Astrocyte of the spinal cord (primary cell): ENCODE measurements around the gene KIT.
A peak's percentile ranks its signal among the peaks of the same experiment; 100 is the strongest.

Source experiments
- DNase-seq: peaks from one replicate; pipeline ENCODE4 v3.0.0; 2011; ENCODE audit warnings: low read depth, low spot score
- H3K4me3 ChIP-seq: 2 replicates; pipeline ENCODE4 v1.5.1; 2011; ENCODE audit warnings: low read depth, mild to moderate bottlenecking, low read length, moderate library complexity
- in situ Hi-C: cut with HindIII; loops from 2 replicates; pipeline ENCODE4 v1.10.0; 2017; ENCODE audit warnings: low sequenced_read_pairs
- TF ChIP-seq, protein P1 (sequence below): IDR thresholded peaks from 2 replicates; pipeline ENCODE4 v1.5.1; 2012; ENCODE audit warnings: low read depth, mild to moderate bottlenecking, low read length, inconsistent platforms

KIT gene

GRCh38 chr4:54659749-54660535 lies 2.2 kb downstream of the KIT start:
- DNase-seq, result no peak
- in situ Hi-C loops, result no loop called here
- TF ChIP-seq, protein P1, sequence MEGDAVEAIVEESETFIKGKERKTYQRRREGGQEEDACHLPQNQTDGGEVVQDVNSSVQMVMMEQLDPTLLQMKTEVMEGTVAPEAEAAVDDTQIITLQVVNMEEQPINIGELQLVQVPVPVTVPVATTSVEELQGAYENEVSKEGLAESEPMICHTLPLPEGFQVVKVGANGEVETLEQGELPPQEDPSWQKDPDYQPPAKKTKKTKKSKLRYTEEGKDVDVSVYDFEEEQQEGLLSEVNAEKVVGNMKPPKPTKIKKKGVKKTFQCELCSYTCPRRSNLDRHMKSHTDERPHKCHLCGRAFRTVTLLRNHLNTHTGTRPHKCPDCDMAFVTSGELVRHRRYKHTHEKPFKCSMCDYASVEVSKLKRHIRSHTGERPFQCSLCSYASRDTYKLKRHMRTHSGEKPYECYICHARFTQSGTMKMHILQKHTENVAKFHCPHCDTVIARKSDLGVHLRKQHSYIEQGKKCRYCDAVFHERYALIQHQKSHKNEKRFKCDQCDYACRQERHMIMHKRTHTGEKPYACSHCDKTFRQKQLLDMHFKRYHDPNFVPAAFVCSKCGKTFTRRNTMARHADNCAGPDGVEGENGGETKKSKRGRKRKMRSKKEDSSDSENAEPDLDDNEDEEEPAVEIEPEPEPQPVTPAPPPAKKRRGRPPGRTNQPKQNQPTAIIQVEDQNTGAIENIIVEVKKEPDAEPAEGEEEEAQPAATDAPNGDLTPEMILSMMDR, result no peak
- peak overlapping the region; percentile 53 for H3K4me3 ChIP-seq

DNA sequence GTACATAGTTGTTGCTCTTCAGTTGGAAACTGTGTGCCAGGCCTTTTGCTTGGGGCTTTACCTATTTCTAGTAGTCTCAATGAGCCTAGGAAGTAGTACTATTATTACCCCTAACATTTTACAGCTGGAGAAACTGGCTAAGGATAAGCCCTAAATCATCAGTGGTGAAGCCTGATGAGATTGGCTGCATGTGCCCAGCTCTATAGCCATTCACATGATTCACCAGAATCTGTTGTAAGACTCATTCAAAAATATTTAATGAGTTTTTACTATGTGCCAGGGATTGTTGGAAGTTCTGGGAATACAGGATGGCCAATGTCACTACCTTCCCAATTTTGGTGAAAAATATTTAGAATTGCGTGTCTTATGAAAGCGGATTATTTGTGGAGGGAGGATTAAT lies 2.8 kb downstream of the KIT start:
- in situ Hi-C loops, result no loop called here
- TF ChIP-seq, protein P1, result no peak
- H3K4me3 ChIP-seq, result no peak overlapping the region
- DNase-seq, result no peak

- TF ChIP-seq, protein P1, result no peak
- DNase-seq, result peak; percentile 58
- H3K4me3 ChIP-seq, result no peak overlapping the region
- in situ Hi-C loops, result no loop called here
These were observed 3.4 kb downstream of the KIT start for GRCh38 chr4:54661169-54661568.

DNA sequence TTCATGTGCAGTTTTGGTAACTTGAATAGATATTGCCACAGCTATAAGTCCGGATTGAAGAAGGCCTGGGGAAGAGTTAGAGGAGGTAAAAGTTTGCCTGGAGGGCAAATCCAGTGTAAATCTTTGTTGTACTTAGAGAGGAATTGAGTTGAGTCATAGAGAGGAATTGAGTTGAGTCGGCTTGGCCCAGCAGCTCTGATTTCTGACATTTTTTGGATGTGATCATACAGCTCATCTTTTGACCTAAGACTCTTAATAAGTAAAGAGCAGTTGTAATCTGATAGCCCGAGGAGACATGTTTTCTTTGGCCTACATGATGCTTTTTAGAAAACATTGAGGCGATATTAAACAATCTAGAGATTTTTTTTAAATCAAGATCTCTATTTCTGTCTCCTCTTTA lies 3.9 kb downstream of the KIT start:
- in situ Hi-C loops, result no loop called here

GRCh38 chr4:54662123-54662522 lies 4.4 kb downstream of the KIT start:
- no peak overlapping the region for H3K4me3 ChIP-seq
- no peak for DNase-seq
- TF ChIP-seq, protein P1, result no peak
- in situ Hi-C loops, result no loop called here

More for the DNA sequence above, 3.9 kb downstream of the KIT start:
- TF ChIP-seq, protein P1, result no peak
- peak; percentile 88 for DNase-seq
- no peak overlapping the region for H3K4me3 ChIP-seq

DNA sequence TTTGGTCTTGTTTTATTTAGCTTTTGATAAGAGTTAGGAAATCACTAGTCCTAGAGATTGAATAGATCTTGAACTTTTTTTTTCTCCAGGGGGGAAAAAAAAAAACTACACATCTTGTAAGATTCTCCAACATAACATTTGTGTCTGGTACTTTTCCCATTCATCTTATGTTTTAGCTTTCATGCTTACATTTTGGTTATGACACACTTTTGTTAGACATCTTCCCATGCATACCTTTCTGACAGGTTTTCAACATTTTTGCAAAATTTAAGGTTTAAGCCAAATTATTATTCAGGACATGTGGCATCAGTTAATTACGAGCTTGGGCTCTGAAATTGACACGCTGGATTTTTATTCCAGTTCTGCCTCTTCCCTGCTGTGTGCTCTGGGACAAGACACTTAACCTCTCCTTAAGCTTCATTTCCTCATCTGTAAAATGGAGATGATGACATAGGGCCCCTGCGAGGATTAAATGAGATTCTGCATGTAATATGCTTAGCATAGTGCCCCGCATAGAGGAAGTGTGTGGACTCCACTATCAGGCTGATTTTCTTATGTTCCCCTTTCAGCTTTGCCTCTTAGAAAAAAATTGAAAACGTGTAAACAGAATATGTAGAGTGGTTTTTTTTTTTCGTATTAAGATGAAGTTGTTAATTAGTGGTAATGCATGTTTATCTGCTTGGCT lies 5.3 kb downstream of the KIT start:
- in situ Hi-C loops, result no loop called here
- H3K4me3 ChIP-seq, result no peak overlapping the region
- TF ChIP-seq, protein P1, result no peak
- DNase-seq, result no peak
